Astrocyte (in vitro differentiated cells and primary cell): Measurements from ENCODE around the gene NOP10.

Source experiments
- EZH2 ChIP-seq: IDR thresholded peaks from 2 replicates; pipeline ENCODE4 v1.6.1; 2012; ENCODE audit warnings: mild to moderate bottlenecking, low read length, inconsistent platforms; ENCODE audit not compliant: insufficient read depth
- TF ChIP-seq, protein P1 (sequence below): IDR thresholded peaks from 2 replicates; pipeline ENCODE4 v1.5.1; 2011; ENCODE audit warnings: low read depth, mild to moderate bottlenecking, inconsistent platforms, low read length, moderate library complexity; ENCODE audit not compliant: insufficient read depth

DNA sequence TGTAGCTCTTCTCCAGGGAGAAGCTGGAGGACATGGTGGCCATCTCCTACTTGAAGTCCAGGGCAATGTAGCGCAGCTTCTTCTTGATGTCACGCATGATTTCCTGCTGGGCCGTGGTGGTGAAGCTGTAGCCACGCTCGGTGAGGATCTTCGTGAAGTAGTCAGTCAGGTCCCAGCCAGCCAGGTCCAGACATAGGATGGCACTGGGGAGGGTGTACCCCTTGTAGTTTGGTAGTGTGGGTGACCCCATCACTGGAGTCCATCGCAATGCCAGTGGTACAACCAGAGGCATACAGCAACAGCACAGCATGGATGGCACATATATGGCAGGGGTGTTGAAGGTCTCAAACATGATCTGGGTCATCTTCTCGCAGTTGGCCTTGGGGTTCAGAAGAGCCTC lies 31.0 kb upstream of the NOP10 start:
- TF ChIP-seq, protein P1, sequence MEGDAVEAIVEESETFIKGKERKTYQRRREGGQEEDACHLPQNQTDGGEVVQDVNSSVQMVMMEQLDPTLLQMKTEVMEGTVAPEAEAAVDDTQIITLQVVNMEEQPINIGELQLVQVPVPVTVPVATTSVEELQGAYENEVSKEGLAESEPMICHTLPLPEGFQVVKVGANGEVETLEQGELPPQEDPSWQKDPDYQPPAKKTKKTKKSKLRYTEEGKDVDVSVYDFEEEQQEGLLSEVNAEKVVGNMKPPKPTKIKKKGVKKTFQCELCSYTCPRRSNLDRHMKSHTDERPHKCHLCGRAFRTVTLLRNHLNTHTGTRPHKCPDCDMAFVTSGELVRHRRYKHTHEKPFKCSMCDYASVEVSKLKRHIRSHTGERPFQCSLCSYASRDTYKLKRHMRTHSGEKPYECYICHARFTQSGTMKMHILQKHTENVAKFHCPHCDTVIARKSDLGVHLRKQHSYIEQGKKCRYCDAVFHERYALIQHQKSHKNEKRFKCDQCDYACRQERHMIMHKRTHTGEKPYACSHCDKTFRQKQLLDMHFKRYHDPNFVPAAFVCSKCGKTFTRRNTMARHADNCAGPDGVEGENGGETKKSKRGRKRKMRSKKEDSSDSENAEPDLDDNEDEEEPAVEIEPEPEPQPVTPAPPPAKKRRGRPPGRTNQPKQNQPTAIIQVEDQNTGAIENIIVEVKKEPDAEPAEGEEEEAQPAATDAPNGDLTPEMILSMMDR: no peak
- TF ChIP-seq EZH2: no peak
